Nephron progenitor cell (in vitro differentiated cells): ENCODE measurements around the gene PIK3C2G.

Experiments used
- DNase-seq: peaks from one replicate; pipeline ENCODE4 v3.0.0; 2021
- H3K27ac Mint-ChIP-seq: 2 replicates; pipeline ENCODE4 v1.8.0; 2021; ENCODE audit warnings: mild to moderate bottlenecking, moderate library complexity, mixed read lengths
- H3K27me3 Mint-ChIP-seq: 2 replicates; pipeline ENCODE4 v1.8.0; 2021; ENCODE audit warnings: mild to moderate bottlenecking, low read depth, mixed read lengths; ENCODE audit not compliant: poor library complexity
- H3K36me3 Mint-ChIP-seq: 2 replicates; pipeline ENCODE4 v1.8.0; 2021; ENCODE audit warnings: low read depth, mixed read lengths
- H3K4me1 Mint-ChIP-seq: 2 replicates; pipeline ENCODE4 v1.8.0; 2021; ENCODE audit warnings: mixed read lengths
- H3K4me3 Mint-ChIP-seq: 2 replicates; pipeline ENCODE4 v1.8.0; 2021; ENCODE audit warnings: mild to moderate bottlenecking, moderate library complexity, mixed read lengths
- H3K9me3 Mint-ChIP-seq: 2 replicates; pipeline ENCODE4 v1.8.0; 2021; ENCODE audit warnings: mild to moderate bottlenecking, moderate library complexity, mixed read lengths
- TF ChIP-seq, protein P1 (sequence below): fragments of 200-600 bp; sonication (generic); IDR thresholded peaks from 2 replicates; pipeline ENCODE4 v1.5.0; 2021; ENCODE audit warnings: antibody characterized with exemption

The PIK3C2G gene

DNA sequence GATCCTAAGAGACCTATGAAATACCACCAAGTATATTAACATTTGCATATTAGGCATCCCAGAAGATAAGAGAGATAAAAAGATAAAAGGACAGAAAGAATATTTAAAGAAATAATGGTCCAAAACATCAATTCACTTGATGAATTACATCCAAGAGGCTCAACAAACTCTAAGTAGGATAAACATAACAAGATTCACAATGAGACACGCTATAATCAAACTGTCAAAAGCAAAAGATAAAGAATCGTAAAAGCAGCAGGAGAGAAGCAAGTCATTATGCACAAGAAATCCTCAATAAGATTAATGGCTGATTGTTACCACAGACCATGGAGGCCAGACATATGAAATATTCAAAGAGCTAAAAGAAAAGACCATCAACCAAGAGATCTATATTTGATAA, 396.9 kb downstream of the PIK3C2G start:
- H3K4me3 Mint-ChIP-seq, result no peak overlapping the region
- no peaks in the 10 kb centered on the region for H3K36me3 Mint-ChIP-seq
- TF ChIP-seq, protein P1, sequence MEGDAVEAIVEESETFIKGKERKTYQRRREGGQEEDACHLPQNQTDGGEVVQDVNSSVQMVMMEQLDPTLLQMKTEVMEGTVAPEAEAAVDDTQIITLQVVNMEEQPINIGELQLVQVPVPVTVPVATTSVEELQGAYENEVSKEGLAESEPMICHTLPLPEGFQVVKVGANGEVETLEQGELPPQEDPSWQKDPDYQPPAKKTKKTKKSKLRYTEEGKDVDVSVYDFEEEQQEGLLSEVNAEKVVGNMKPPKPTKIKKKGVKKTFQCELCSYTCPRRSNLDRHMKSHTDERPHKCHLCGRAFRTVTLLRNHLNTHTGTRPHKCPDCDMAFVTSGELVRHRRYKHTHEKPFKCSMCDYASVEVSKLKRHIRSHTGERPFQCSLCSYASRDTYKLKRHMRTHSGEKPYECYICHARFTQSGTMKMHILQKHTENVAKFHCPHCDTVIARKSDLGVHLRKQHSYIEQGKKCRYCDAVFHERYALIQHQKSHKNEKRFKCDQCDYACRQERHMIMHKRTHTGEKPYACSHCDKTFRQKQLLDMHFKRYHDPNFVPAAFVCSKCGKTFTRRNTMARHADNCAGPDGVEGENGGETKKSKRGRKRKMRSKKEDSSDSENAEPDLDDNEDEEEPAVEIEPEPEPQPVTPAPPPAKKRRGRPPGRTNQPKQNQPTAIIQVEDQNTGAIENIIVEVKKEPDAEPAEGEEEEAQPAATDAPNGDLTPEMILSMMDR, result no peak
- peaks cover 13% of the 10 kb centered on the region for H3K9me3 Mint-ChIP-seq
- H3K4me1 Mint-ChIP-seq, result no peaks in the 10 kb centered on the region
- H3K27ac Mint-ChIP-seq, result no peak overlapping the region
- peaks cover 3% of the 10 kb centered on the region for H3K27me3 Mint-ChIP-seq
- DNase-seq, result no peak

DNA sequence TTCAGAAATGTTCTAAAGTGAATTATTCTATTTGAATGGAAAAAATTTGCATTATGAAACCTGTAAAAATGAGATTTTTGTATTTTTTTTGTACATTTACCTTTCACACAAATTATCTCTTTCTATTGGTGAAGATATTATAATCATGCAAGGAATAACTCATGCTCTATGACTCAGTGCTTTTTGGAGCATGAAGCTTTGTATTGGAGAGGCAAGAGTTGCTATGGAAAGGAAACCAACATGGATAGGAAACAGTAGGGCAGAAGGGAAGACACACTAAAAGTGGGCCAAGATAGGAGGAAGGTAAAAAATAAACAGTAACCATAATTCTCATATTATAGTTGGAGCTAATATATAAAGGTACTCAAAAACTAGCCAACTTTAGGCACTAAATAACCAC, 397.5 kb downstream of the PIK3C2G start:
- H3K36me3 Mint-ChIP-seq, result no peaks in the 10 kb centered on the region
- H3K4me3 Mint-ChIP-seq, result no peak overlapping the region
- H3K9me3 Mint-ChIP-seq, result peaks cover 14% of the 10 kb centered on the region
- H3K4me1 Mint-ChIP-seq, result no peaks in the 10 kb centered on the region
- H3K27me3 Mint-ChIP-seq, result peaks cover 3% of the 10 kb centered on the region
- DNase-seq, result no peak
- H3K27ac Mint-ChIP-seq, result no peak overlapping the region
- TF ChIP-seq, protein P1, result no peak

DNA sequence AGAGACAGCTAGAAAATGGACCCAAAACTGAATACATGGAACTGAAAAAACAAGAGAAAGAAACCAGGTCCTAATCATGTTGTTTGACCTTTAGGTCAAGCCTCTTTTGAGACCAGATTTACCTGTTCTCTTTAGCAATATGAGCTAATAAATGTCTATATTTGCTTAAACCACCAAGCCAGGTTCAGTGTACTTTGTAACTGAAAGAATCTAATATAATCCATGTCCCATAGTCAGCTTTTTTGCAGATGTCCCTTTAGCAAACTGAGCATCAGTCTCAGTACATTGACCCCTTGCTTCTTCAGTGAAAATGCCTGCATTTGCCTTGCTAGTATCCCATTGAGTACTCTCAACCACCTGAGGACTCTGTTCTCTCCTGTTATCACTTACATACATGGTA, 414.8 kb downstream of the PIK3C2G start:
- TF ChIP-seq, protein P1, result no peak
- Mint-ChIP-seq H3K27ac (no peak overlapping the region), H3K4me3 (no peak overlapping the region)

DNA sequence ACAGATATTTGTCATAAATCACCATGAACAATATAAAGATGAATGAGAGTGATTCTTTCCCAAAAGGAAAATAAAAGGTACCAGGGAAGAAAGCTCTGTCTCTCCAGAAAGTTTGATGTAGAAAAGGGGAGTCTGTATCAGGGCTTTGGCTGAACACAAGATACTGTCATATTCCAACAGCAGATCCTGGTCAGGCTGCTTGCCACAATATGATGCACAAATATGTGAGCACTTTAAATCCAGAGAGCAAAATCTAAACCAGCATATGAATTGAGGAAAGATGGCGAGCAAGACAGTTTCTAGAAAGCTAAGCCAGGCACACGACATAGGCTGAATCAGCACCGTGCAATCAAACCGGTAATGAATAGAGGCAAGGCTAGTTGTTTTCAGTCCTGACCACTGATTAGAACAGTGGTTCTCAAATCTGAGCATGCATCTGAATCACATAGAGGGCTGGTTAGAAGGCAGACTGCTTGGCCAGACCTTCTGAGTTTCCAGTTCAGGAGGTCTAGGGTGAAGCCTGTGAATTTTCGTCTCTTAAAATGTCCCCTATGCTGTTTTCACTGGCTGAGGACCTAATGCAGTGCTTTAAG, 415.8 kb downstream of the PIK3C2G start:
- no peak overlapping the region for H3K4me3 Mint-ChIP-seq
- no peak for DNase-seq
- H3K9me3 Mint-ChIP-seq, result no peaks in the 10 kb centered on the region
- TF ChIP-seq, protein P1, result no peak
- H3K27ac Mint-ChIP-seq, result no peak overlapping the region
- no peaks in the 10 kb centered on the region for H3K36me3 Mint-ChIP-seq
- H3K4me1 Mint-ChIP-seq, result no peaks in the 10 kb centered on the region
- peaks cover 3% of the 10 kb centered on the region for H3K27me3 Mint-ChIP-seq

More for the DNA sequence above, 414.8 kb downstream of the PIK3C2G start:
- Mint-ChIP-seq H3K4me1 (no peaks in the 10 kb centered on the region), H3K27me3 (peaks cover 3% of the 10 kb centered on the region), H3K9me3 (no peaks in the 10 kb centered on the region), H3K36me3 (no peaks in the 10 kb centered on the region)
- DNase-seq, result no peak

DNA sequence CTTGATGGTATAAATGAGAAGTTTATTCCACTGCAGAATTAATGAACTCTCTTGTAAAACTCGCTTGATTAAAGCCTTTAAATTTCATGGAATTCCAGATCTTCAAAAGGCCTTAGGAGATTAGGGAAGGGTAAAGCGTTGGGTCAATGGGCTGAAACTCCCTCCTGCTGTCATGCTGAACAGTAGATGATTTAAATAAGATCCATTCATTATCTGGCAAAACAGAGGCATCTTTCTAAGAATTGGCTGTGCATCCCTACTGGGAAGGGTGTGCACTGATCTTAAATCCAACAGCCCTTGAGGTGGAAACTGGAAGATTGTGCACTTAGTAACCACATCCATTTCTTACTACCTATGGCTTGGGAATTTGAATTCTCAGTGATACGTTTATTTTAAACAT, 420.5 kb downstream of the PIK3C2G start:
- Mint-ChIP-seq H3K4me1 (no peaks in the 10 kb centered on the region), H3K36me3 (no peaks in the 10 kb centered on the region), H3K27me3 (peaks cover 3% of the 10 kb centered on the region), H3K9me3 (no peaks in the 10 kb centered on the region), H3K4me3 (no peak overlapping the region), H3K27ac (no peak overlapping the region)
- DNase-seq, result no peak
- TF ChIP-seq, protein P1, result no peak

DNA sequence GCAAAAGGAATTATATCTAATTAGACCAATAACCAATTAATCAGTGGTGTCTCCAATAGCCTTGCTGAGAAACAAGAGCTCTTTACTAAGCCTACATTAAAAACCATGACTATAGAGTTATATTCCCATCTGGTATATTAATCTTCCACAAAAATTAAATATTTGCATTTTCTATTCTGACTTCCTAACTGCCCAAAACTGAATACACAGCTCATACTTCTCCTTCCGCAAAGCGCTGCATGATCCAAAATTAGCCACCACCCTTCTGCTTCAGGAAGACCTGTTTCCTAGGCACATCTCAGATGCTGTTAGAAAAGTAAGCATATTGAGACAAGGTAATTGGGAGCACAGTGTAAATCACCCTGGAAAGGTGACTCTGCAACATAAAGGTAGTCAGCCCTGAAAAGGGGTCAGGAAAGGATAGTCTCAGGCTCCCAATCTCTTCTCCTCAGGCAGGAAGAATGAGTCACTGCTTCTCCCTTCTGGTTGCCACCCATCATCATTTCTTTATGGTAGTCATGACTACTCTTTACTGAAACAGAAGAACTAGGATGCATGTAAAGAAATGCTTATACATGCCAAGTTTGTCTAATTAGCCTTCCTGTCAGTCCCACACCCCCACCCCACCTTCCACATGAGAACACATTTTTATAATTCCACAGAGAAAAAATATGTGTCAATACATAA, 422.2 kb downstream of the PIK3C2G start:
- no peaks in the 10 kb centered on the region for H3K4me1 Mint-ChIP-seq
- DNase-seq, result no peak
- H3K9me3 Mint-ChIP-seq, result no peaks in the 10 kb centered on the region
- peaks cover 3% of the 10 kb centered on the region for H3K27me3 Mint-ChIP-seq
- no peak overlapping the region for H3K27ac Mint-ChIP-seq
- TF ChIP-seq, protein P1, result no peak
- no peaks in the 10 kb centered on the region for H3K36me3 Mint-ChIP-seq
- no peak overlapping the region for H3K4me3 Mint-ChIP-seq
